HG02885 (cell line): ENCODE measurements around the gene PRKG1.
"Not testable (repeated sequence)": the region's sequence is repeated elsewhere in the genome, so short reads cannot be mapped to it uniquely, and the experiment has no call there.

Experiments
- ATAC-seq: cut with Tn5 transposase; IDR thresholded peaks from one replicate; pipeline ENCODE4 v1.9.1; 2021; ENCODE audit warnings: mild to moderate bottlenecking; ENCODE audit not compliant: unreplicated experiment, poor library complexity

The PRKG1 gene

DNA sequence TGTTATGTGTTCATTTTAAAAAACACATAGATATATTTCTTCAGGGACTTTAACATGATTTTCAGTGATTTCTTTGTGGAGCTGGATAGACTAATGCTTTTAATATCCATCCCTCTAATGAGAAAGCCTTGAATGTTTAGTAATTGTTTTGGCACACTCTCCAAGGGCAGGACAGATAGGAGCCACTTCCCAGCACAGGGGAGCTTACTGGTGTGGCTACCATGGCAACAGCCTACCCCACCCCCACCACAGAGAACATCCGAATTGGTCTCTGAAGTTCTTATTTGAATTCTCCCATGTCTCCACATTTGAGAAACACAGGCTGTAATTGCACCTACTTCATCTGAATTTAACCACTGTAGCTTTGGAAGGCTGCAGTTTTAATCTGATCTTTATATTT, 87.7 kb downstream of the PRKG1 start:
- ATAC-seq = no peak

DNA sequence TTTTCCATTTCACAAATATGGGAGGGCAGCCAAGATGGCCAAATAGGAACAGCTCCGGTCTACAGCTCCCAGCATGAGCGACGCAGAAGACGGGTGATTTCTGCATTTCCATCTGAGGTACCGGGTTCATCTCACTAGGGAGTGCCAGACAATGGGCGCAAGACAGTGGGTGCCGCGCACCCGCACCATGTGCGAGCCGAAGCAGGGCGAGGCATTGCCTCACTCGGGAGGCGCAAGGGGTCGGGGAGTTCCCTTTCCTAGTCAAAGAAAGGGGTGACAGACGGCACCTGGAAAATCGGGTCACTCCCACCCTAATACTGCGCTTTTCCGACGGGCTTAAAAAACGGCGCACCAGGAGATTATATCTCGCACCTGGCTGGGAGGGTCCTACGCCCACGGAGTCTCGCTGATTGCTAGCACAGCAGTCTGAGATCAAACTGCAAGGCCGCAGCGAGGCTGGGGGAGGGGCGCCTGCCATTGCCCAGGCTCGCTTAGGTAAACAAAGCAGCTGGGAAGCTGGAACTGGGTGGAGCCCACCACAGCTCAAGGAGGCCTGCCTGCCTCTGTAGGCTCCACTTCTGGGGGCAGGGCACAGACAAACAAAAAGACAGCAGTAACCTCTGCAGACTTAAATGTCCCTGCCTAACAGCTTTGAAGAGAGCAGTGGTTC, 89.2 kb downstream of the PRKG1 start:
- ATAC-seq = not testable (repeated sequence)

DNA sequence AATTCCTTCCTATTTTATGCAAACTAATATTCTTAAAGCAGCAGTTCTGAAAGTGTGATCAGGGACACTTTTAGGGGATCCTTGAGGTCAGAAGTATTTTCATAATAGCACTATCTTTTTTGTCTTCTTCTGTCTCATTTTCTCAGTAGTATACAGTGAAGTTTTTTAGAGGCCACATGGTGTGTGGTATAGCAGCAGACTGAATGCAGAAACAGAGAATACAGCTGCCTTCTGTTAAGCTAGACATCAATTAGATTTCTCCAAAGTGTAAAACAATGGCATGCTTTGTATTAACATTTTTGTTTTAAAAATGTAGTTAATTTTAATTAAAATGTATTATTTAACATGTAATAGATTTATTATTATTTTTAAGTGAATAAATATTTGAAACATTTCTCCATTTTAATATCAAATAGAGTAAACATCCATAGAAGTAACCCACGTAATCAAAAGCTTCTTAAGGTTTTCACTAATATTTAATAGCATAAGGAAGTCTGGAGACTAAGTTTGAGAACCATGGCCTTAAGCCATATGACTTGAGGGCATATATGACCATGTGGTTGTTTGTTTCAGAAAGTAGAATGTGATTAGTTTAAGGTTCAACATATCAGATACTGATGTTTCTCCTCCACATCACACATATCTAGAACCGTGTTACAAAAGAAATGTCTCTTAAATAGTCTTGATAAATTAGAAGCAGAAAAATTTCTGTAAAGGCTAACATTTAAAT, 94.0 kb downstream of the PRKG1 start:
- ATAC-seq = no peak

DNA sequence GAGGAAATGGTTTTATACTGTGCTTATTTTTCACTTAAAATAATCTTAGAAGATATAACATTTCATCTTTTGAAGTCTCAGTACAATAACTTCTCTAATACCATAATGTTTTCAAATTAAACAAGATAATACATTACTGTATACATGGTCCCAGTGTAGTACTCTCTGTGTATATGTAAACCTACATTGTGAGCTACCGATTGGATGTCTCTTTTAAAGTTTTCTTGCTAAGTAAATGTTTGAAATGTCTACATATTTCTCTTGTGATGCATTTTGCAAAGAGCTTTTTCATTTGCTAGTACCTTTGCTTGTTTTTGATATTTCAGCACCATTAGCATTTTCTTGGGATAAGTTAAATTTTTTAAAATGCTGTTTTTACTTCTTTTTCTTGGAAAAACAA, 94.8 kb downstream of the PRKG1 start:
- ATAC-seq = no peak

DNA sequence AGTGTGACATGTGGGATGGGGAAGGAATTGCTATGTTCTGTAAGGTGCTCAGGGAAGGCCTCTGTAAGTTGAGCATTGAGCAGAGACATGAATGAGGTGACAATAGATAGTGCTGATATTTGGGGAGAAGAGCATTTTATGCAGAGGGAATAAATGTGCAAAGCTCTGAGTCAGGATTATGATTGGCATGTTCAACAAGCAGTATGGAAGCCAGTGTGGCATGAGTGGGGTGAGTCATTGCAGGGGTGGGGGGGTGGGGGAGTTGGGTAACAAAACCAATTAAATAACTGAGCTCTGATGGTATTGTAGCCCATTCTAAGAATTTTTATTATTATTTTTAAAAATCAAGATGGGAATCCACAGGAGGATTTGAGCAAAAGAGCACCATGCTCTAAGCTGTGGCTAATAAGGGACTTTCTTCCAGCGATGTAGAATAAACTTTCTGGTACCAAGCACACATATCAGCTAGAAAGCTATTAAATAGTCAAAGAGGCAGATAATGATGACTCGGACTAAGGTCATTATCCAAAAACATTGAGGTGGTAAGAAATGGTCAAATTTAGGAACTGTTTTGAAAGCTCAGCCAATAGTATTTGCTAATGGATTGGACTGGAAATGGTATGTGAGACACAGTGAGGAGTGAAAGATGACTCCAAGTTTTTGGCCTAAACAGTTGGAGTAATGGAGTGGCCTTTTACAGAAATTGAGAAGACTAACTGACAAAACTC, 96.4 kb downstream of the PRKG1 start:
- no peak for ATAC-seq

DNA sequence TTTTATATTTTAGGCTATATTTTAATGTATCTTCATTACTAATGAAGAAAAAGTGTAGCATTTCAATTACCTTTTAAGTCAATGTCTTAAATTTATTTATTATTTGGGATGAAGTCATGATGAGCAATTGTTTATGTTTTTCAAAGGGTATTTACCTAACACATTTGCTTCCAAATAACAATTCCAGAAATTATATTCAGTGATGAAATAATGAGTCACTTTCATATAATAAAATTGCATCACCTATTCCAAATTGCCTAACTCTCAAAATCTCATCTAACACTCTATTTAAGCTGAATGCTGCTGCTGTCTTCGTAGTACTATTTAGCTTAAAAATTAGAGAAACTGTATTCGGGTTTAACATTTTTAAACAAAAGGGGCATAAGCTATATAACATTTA, 97.7 kb downstream of the PRKG1 start:
- no peak for ATAC-seq

DNA sequence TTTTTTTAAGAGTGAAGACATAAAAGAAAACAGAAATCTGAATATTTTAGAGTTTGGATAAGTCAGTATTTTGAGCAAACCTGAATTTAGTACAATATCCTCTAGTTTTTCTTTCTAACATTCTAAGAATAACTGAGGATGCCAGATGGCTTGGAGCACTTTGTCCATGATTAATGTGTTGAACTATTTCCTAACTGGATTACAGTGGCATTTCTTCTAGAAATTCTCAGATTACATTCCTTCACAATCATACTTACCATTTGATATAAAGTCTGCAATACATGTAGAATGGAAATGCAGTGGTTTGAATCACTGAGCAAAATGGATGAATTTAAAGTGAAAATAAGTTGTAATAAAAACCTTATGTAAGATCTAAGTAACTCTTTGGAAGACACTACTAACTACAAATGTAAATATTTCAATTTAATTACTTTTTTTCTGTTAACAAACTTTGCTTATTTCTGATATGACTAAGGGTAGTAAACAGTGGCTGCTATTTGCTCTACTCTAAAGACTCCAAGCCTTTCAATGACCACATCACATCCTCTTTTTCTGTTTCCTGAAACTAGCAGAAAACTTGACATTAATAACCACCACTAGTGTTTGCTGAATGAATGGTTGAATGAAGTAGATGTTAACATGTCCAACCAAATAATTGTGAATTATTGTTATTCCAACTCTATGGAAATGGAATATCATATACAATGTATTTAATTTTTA, 102.8 kb downstream of the PRKG1 start:
- no peak for ATAC-seq

DNA sequence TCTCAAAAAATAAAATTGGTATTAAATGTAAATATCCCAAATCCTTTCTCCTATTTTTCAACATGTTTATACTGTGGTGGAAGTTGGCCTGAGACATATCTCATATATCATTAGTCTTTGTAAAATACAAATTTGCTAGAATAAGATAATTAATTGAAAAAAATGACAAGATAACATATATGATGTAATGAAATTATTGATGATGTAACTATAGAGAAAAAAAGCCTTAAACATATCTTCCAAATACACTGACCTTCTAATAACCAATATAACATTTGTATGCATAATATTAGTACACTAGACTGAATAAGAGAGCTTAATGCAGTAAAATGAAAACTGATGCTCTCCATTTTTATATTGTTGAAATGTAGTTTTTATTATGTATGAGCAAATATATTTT, 104.3 kb downstream of the PRKG1 start:
- ATAC-seq = no peak

DNA sequence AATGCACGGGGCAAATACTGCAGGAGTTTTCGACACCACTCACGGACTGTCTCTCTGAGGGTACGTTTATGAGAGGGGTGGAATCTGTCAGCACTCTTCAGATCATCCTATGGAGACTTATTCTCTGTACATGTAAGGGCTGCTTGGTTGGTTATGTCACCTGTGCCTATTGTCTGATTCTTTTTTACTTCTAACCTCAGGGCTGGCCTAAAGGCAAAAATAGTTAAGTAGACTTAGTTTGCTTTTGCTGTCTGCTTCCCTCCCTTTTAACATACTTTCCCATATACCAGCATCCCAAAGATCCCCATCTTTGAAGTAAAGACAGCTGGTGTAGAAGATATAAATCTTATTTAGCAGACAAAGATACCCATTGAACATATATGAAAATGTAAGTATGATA, 105.9 kb downstream of the PRKG1 start:
- no peak for ATAC-seq

DNA sequence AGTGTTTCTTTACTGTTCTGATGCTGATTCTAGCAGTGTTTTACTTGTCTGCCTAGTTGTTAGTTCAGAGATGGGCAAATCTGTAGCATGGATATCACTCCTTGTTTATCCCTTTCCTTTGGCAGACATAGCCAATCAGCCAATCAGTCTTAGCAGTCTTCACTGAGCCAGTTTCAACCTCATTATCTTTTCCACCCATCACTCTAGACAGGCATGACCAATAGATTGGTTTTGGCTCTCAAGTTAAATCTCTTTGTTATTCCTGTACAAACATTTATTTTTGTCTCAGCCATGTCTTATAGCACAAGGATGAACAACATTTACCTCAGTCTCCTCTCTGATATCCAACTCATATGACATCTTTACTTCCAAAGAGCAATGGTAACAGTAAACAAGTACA, 109.5 kb downstream of the PRKG1 start:
- no peak for ATAC-seq

DNA sequence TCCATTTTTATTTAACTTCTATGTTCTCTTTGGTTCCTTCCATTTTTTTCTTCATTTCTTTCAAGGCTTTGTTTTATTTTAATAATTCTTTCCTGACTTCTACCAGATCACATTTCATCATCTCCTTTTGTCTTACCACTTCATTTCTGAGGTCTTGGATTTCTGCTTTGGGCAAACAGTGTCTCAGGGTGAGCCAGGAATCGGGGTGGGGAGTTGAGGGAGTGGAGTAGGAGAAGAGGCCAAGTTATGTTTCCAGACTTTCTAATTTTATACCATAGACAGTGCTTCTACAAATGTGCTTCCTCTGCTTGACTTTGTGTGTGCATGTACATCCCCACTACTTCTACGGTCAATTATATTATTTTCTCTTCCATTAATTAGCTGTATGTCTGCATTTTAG, 112.1 kb downstream of the PRKG1 start:
- no peak for ATAC-seq

DNA sequence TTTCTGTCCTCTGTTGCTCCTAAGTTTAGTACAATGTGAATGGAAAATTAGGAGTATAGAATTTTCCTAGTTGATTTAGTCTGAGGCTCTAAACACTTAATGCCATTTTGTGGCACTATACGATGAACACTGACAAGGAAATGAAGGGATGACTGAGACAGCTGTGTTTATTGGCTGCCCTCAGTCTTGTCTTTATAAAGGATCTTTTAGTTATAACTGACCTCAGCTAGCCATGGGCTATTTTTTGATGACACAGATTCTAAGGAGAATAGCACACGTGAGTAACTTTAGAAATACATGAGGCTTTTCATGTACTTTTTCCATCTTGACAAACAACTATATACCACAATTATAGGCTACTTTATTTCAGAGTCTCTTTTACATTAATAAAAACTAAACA, 113.7 kb downstream of the PRKG1 start:
- no peak for ATAC-seq

DNA sequence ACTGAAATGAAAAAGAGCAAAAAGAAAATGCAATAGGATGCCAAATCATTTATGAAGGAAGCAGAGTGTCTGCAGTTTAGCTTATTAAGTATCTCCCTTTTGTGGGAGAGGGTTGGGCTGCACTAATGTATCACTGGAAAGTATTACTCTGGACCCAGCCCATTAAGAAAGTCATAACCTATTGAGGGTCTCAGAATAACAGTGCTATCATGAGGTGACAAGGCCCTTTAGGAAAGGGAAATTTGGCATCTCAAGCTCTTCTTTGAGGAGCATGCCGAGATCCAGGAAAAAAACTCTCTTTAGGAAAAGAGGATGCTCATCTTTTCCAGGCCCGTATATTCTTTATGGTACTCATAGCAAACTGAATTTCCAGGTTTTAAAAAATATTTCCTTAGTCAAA, 114.6 kb downstream of the PRKG1 start:
- no peak for ATAC-seq

DNA sequence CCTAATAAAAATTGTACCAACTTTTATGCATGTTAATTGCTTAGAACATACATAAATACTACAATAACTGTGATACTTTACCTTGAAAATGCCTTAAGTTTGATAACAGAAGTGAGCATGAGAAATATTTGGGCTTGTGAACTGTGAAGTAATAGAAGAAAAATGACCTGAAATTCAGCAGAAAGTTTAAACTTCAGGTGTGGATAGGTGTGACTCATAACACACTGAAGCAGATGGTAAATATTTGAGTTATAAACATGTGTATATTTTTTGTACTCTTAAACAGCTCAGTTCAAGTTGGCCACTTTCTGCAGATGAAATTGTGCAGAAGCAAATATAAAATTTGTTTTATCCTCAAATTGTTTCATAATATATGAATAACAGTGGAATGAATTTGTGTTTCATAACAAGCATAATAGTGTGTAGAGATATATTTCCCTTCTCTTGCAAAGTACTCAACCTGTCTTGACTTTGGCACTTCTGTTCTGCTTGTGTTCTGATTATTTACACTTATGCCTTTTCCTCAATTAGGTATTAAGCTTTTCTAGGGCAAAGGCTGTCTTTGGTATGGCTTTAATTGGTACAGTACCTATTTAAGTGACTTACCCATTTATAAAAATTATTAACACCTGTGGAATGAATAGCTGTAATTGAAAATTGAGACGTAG, 122.4 kb downstream of the PRKG1 start:
- ATAC-seq = no peak

DNA sequence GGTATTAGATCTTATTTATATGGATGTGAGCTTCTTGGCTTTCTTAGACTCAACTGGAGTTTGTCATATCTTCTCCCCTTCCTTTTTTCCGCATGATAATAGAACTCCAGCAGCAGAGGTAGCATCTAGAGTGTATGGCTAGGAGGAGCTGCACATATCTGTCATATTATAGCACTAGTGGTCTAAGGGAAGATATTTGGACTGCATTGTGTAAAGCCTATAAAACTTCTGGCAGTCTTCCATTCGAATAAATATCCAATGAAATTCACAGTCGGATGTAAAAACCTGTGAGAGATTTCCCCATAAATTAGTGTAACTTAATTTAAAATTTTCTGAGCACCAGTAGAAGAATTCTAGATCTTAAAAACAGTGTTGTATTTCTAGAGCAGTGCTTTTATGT, 123.9 kb downstream of the PRKG1 start:
- no peak for ATAC-seq

DNA sequence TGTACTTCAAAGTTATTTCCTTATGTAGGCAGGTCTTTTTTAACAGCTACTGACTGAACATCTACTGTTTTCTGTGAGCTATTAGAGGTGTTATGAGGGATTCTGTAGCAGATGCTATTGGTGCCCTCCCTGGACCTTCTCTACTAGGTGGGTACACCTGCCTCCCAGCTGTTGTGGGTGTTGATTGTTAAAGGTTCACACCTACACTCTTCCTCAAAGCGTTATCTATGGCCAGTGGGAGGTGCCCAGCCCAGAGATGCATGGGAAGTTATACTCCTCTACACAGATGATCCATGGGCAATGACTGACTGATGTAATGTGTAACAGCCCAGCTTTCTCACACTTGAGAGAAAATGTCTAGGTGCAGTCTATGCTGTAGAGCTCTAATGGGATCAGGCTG, 127.7 kb downstream of the PRKG1 start:
- ATAC-seq = no peak

DNA sequence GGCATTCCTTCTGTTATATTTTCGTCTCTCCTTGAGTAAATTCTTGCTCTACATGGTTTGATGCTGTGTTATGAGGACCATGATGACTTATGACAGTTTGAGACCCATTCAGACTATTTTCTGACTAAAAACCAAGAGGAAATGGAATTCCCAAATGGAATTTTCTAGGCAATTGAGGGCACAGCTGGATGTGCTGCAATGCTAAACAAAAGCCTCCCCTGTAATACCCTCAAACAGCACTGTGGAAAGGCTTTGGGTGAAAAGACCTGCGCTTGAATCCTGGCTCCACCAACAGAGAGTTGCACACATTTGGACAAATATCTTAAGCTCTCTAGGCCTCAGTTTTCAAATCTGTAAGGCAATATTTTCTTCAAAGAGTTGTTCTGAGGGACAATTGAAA, 129.1 kb downstream of the PRKG1 start:
- ATAC-seq = no peak

DNA sequence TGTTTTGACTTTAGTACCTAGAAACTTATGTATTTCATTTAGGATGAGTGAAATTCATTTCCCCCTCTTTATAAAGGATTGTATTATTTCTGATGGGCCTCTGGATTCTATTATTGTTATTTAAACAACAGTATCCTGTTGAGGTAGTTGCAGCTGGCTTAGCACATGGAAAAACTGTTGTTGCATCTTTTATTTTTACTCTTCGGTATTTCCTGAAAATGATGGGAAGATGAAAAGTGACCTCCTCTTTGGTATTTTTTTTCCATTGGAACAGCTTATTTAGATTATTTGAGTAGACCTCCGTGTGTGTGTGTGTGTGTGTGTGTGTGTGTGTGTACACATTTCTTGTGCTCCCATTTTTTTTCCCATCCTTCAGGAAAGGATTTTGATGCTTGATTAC, 129.8 kb downstream of the PRKG1 start:
- no peak for ATAC-seq

DNA sequence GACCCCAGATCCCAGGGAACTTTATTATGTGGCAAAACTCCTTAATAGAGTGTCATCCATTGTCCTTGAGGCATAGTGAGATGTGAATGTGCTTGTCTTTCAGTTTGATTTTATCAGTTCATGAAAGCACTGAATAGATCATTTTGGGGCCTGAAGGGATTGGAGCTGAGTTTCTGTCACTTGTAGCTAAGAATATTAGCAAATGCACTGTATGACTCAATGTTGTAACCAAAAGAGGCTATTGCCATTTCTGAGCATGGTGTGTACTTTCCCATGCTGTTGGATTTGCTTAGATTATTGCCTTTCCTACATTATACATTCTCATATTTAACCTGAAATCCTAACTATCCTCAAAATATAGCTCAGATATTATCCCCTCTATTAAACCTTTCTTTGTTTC, 130.4 kb downstream of the PRKG1 start:
- no peak for ATAC-seq

DNA sequence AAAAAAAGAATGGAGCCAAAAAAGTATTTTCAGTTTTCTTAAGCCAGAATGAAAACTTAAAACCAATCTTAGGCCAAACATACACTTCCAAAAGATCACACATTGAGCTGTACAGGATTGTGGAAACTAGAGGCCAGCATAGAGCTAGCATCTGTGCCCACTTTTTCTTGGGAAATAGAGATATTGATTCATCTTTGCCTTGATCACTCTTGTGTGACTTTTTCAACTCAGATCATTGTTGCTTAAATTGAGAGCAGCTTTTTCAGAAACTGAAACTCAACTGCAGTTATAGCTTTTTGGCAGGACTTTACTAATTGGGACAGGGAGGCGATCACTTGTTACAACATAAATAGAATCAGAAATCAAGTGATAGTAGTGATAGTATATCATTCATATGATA, 132.2 kb downstream of the PRKG1 start:
- ATAC-seq = no peak
